Measurements from ENCODE around the gene GSTM5. TPM values are rescaled to one million over a fixed set of nuclear protein-coding genes. Genes with fewer than 3 reads are reported as not detected.

GSTM5 gene
- total and polyA plus RNA-seq, 3 donors from 2014 or later = 5.5 to 10.6 (median 6.5) TPM

DNA sequence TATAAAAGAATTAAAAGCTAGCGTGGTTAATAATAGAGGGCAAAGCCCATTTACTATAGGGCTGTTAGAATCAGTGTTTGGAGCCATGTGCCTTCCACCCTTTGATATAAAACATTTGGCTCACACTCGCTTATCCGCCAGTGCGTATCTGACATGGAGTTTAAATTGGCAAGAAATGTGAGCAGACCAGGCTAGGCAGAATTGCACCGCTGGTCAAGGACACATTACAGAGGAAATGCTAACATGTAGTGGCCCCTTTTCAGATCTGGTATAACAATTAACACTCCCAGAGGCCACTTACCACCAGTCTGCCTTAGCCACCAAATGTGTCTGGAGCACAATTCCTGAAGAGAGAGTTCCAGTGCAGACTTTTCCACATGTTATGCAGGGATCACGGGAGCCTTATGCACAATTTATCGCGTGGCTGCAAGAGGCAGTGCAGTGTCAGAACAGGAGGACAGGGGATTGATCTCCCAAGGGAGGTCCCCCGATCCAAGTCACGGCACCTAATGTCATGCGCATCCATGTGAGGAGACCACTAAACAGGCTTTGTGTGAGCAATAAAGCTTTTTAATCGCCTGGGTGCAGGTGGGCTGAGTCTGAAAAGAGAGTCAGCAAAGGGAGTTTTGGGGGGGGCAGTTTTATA, 14.8 kb downstream of the GSTM5 start:
- Histone ChIP-seq H3K27ac (no peak overlapping the region), H3K4me1 (no peaks in the 10 kb centered on the region), H3K36me3 (ENCODE audit: low read depth, missing control alignments) (no peaks in the 10 kb centered on the region), H3K4me3 (no peak overlapping the region), H3K9me3 (no peaks in the 10 kb centered on the region), H3K27me3 (no peaks in the 10 kb centered on the region)
- no peak for TF ChIP-seq POLR2A (IDR thresholded peaks at IDR 0.05)
- TF ChIP-seq, protein P1, sequence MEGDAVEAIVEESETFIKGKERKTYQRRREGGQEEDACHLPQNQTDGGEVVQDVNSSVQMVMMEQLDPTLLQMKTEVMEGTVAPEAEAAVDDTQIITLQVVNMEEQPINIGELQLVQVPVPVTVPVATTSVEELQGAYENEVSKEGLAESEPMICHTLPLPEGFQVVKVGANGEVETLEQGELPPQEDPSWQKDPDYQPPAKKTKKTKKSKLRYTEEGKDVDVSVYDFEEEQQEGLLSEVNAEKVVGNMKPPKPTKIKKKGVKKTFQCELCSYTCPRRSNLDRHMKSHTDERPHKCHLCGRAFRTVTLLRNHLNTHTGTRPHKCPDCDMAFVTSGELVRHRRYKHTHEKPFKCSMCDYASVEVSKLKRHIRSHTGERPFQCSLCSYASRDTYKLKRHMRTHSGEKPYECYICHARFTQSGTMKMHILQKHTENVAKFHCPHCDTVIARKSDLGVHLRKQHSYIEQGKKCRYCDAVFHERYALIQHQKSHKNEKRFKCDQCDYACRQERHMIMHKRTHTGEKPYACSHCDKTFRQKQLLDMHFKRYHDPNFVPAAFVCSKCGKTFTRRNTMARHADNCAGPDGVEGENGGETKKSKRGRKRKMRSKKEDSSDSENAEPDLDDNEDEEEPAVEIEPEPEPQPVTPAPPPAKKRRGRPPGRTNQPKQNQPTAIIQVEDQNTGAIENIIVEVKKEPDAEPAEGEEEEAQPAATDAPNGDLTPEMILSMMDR (IDR thresholded peaks at IDR 0.05) = no peak
- intact Hi-C loops (cut with DNase I; ENCODE audit: low total_unique reads) = no loop called here
- 92 to 97% methylated on average over 12 of the region's 12 CpGs for WGBS, 2 donors
- no peak for DNase-seq

DNA sequence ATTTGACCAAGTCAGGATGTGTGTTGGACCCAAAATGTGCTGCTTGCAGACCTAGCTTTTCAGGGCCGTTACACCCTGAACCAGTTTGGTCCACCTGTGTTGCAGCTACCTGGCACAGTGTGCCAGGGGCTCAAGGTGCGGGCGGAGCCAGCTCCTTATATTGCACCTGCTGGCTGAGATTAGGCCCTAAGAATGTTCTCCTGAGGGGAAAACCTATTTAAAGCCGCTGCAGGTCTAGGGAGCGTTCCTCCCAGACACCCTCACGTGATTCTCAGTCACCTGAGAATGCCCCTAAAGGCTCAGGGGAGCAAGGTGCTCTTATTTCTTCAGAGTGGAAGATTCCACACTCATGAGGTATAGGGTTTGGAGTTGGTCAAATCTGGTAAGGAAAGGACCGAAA, 16.8 kb downstream of the GSTM5 start:
- WGBS, 2 donors = 92 to 94% methylated on average over 7 of the region's 7 CpGs
- no peak for DNase-seq
- Histone ChIP-seq H3K9me3 (no peaks in the 10 kb centered on the region), H3K36me3 (ENCODE audit: low read depth, missing control alignments) (no peaks in the 10 kb centered on the region), H3K27me3 (no peaks in the 10 kb centered on the region), H3K4me1 (no peaks in the 10 kb centered on the region), H3K27ac (no peak overlapping the region), H3K4me3 (no peak overlapping the region)
- intact Hi-C loops (cut with DNase I; ENCODE audit: low total_unique reads) = no loop called here
- no peak for TF ChIP-seq POLR2A (IDR thresholded peaks at IDR 0.05)
- TF ChIP-seq, protein P1 (IDR thresholded peaks at IDR 0.05) = no peak

DNA sequence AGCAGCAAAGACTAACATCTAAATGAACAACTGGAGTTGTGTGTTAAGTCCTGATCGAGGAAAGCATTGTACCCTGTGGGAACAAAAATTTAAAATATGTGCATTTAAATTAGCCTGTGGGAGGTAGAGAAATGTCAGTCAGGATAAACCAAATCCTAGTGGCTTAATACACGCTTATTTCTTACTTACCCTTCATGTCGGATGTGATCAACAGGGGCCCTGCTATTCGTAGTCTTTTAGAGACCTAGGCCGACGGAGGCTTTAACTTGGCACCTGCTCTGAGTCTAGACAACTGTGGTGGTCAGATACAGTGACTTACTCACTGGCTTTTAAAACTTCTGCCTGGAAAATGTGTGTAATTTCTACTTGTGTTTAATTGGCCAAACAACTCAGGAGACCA, 18.6 kb downstream of the GSTM5 start:
- intact Hi-C loops (cut with DNase I; ENCODE audit: low total_unique reads) = no loop called here
- DNase-seq = no peak
- 80 to 90% methylated on average over 6 of the region's 6 CpGs for WGBS, 2 donors
- no peak overlapping the region for H3K4me3 ChIP-seq
- no peaks in the 10 kb centered on the region for H3K36me3 ChIP-seq (ENCODE audit: low read depth, missing control alignments)
- no peak overlapping the region for H3K27ac ChIP-seq
- no peaks in the 10 kb centered on the region for H3K4me1 ChIP-seq
- no peak for TF ChIP-seq POLR2A (IDR thresholded peaks at IDR 0.05)
- TF ChIP-seq, protein P1 (IDR thresholded peaks at IDR 0.05) = no peak
- H3K9me3 ChIP-seq = no peaks in the 10 kb centered on the region
- no peaks in the 10 kb centered on the region for H3K27me3 ChIP-seq

- no peaks in the 10 kb centered on the region for H3K27me3 ChIP-seq
- no peaks in the 10 kb centered on the region for H3K36me3 ChIP-seq (ENCODE audit: low read depth, missing control alignments)
- TF ChIP-seq, protein P1 (IDR thresholded peaks at IDR 0.05) = no peak
- no peak for TF ChIP-seq POLR2A (IDR thresholded peaks at IDR 0.05)
- intact Hi-C loops (cut with DNase I; ENCODE audit: low total_unique reads) = no loop called here
- H3K9me3 ChIP-seq = no peaks in the 10 kb centered on the region
- no peak for DNase-seq
- 53 to 58% methylated on average over 3 of the region's 3 CpGs for WGBS, 2 donors
- H3K4me1 ChIP-seq = no peaks in the 10 kb centered on the region
- H3K4me3 ChIP-seq = no peak overlapping the region
- H3K27ac ChIP-seq = peak overlapping the region in 1 of 2 donors; percentile 19
Observed at GRCh38 chr1:109732390-109732881, 20.4 kb downstream of the GSTM5 start.

Data from testis (tissue), 3 donors.